K562 (cell line): ENCODE results near the gene UBASH3B. TPM values are rescaled to one million over a fixed set of nuclear protein-coding genes. Genes with fewer than 3 reads are reported as not detected.

Experiments
- BCLAF1 ChIP-seq, 2 experiments: fragments of 450-650 bp in 1 of 2; IDR thresholded peaks; 2 replicates each; pipeline ENCODE4 v1.6.1; 2011 to 2017; ENCODE audit warnings: low read depth in 2 of 2, antibody characterized with exemption in 1 of 2, borderline replicate concordance in 1 of 2, low read length in 1 of 2, mild to moderate bottlenecking in 1 of 2, mixed read lengths in 1 of 2; ENCODE audit not compliant: control insufficient read depth in 1 of 2
- CHD7 ChIP-seq: fragments of 200-600 bp; sonication (generic); IDR thresholded peaks from one replicate; pipeline ENCODE4 v1.6.1; 2012; ENCODE audit warnings: mild to moderate bottlenecking, low read depth, low read length, inconsistent platforms
- KLF1 ChIP-seq: fragments of 450-650 bp; IDR thresholded peaks from 2 replicates; pipeline ENCODE4 v1.6.1; 2016; ENCODE audit warnings: missing genetic modification characterization, missing compliant biosample characterization
- TEAD1 ChIP-seq, 2 experiments: fragments of 450-650 bp in 1 of 2; sonication (generic) in 1 of 2; formaldehyde crosslinking; IDR thresholded peaks; 2 replicates each; pipeline versions ENCODE4 v1.4.0 to v1.8.0; 2020 to 2022; ENCODE audit warnings: mild to moderate bottlenecking in 2 of 2, missing genetic modification reagents in 1 of 2
- ZNF347 ChIP-seq: fragments of 450-650 bp; formaldehyde crosslinking; IDR thresholded peaks from 2 replicates; pipeline ENCODE4 v1.4.0; 2020; ENCODE audit warnings: low read depth, mild to moderate bottlenecking, moderate library complexity
- ZNF408 ChIP-seq: fragments of 250-450 bp; sonication (Bioruptor Pico); IDR thresholded peaks from 2 replicates; pipeline ENCODE4 v1.4.0; 2020; ENCODE audit warnings: low read depth, mild to moderate bottlenecking, moderate library complexity
- polyA plus RNA-seq, 8 experiments: library from polyadenylated mRNA; depleted of rRNA in 4 of 8; stranded (reverse) in 5 of 8; unstranded in 3 of 8; fragments of >200 nt; fragmentation: Nextera tagmentation in 2 of 8; fragmentation: Illumina TruSeq in 1 of 8; extraction: Ambion mirVana in 2 of 8; extraction: Trizol in 1 of 8; gene quantifications; 2 replicates each; pipeline versions ENCODE4 v1.2.1 to v1.2.3, GENCODE V29; 2011 to 2014; ENCODE audit warnings: inconsistent platforms in 1 of 8, missing spikeins in 1 of 8
- total RNA-seq, 7 experiments: library from RNA; depleted of rRNA in 6 of 7; stranded (reverse); fragments of >200 nt in 6 of 7; fragmentation: Illumina TruSeq in 2 of 7; extraction: Trizol in 2 of 7; gene quantifications; 2 replicates each; pipeline versions ENCODE4 v1.2.1 to v1.2.3, GENCODE V29; 2011 to 2021; ENCODE audit warnings: low replicate concordance in 1 of 7

UBASH3B gene
- total and polyA plus RNA-seq, 9 of the 15 experiments (the other 6 are each of a cell fraction or from before 2014, with no cell fraction given): 0.01 to 0.31 (median 0.08) TPM; not detected in 2

GRCh38 chr11:122789907-122790306, 134.4 kb downstream of the UBASH3B start (continued):
- TF ChIP-seq CHD7 (no peak), KLF1 (no peak), TEAD1 (CRISPR knock-in tag; IDR thresholded peaks at IDR 0.05) (no peak), BCLAF1 (IDR thresholded peaks at IDR 0.05; ENCODE audit: borderline replicate concordance in 1 of 2, control insufficient read depth in 1 of 2, low read depth in 2 of 2, low read length in 1 of 2) (no peak), ZNF408 (CRISPR knock-in tag) (no peak), ZNF347 (CRISPR knock-in tag) (no peak)
